Tibial artery (tissue), 4 donors: Measurements from ENCODE around the gene CNTRL.

ENCODE experiments used
- DNase-seq, 2 donors: peaks; one replicate each; pipeline ENCODE4 v3.0.0-alpha.2; 2019
- H3K27ac ChIP-seq, 2 donors: fragments of 200-600 bp; sonication (generic) in 1 of 2; 1 replicate in 1 of 2; 2 replicates in 1 of 2; pipeline ENCODE4 v1.5.1; 2018 to 2019; ENCODE audit warnings: mild to moderate bottlenecking in 1 of 2
- H3K27me3 ChIP-seq, 2 donors: fragments of 200-600 bp; sonication (generic) in 1 of 2; one replicate each; pipeline versions ENCODE4 v1.5.1 to v1.6.0; 2016 to 2019
- H3K36me3 ChIP-seq, 3 donors: fragments of 200-600 bp; sonication (generic) in 2 of 3; one replicate each; pipeline ENCODE4 v1.5.1; 2016 to 2019; ENCODE audit warnings: mild to moderate bottlenecking in 2 of 3
- H3K4me1 ChIP-seq, 4 donors: fragments of 200-600 bp; sonication (generic) in 2 of 4; 1 replicate in 3 of 4; 2 replicates in 1 of 4; pipeline ENCODE4 v1.5.1; 2016 to 2019
- H3K4me3 ChIP-seq, 2 donors: fragments of 200-600 bp; sonication (generic) in 1 of 2; 1 replicate in 1 of 2; 2 replicates in 1 of 2; pipeline ENCODE4 v1.5.1; 2018 to 2019; ENCODE audit warnings: mild to moderate bottlenecking in 2 of 2
- H3K9me3 ChIP-seq, 3 donors: fragments of 200-600 bp; sonication (generic) in 1 of 3; one replicate each; pipeline ENCODE4 v1.5.1; 2016 to 2019
- CTCF ChIP-seq, 2 experiments: fragments of 200-600 bp in 1 of 2; fragments of 450-650 bp in 1 of 2; IDR thresholded peaks; one replicate each; pipeline ENCODE4 v1.5.1; 2017 to 2019; ENCODE audit warnings: antibody characterized with exemption in 2 of 2, mild to moderate bottlenecking in 1 of 2, moderate library complexity in 1 of 2
- intact Hi-C: fragments of 100-400 bp; cut with DNase I; formaldehyde crosslinking; loops from one replicate; pipeline ENCODE4 v1.15.0; 2023; ENCODE audit warnings: low total_unique reads

CNTRL gene

GRCh38 chr9:121059998-121060636 lies 14.6 kb upstream of the CNTRL start:
- no peak for DNase-seq
- Histone ChIP-seq H3K4me3 (no peak overlapping the region), H3K27me3 (no peaks in the 10 kb centered on the region), H3K36me3 (peaks cover 8 to 20% (median 10%) of the 10 kb centered on the region in 3 donors), H3K4me1 (no peaks in the 10 kb centered on the region), H3K9me3 (no peaks in the 10 kb centered on the region), H3K27ac (no peak overlapping the region)
- peak; percentile 67 to 78 for TF ChIP-seq CTCF (IDR thresholded peaks at IDR 0.05)
- intact Hi-C loops: loop anchor here (5.0 to 10.0 kb wide), 2 partner anchors 75 to 303 kb away; no protein-coding TSS in a partner anchor

- no peak for DNase-seq
- Histone ChIP-seq H3K4me3 (no peak overlapping the region), H3K4me1 (peaks cover 0 to 7% (median 2%) of the 10 kb centered on the region in 4 donors), H3K9me3 (no peaks in the 10 kb centered on the region), H3K36me3 (peaks cover 0 to 17% (median 4%) of the 10 kb centered on the region in 3 donors), H3K27ac (no peak overlapping the region), H3K27me3 (no peaks in the 10 kb centered on the region)
- intact Hi-C loops: loop anchor here (10.0 kb wide), 1 partner anchor 82 kb away; no protein-coding TSS in a partner anchor
- TF ChIP-seq CTCF (IDR thresholded peaks at IDR 0.05): no peak
Measured at GRCh38 chr9:121066850-121067249, 7.9 kb upstream of the CNTRL start.

- Histone ChIP-seq H3K4me3 (no peak overlapping the region), H3K9me3 (no peaks in the 10 kb centered on the region), H3K4me1 (peaks cover 0 to 12% (median 2%) of the 10 kb centered on the region in 4 donors), H3K27ac (no peak overlapping the region), H3K36me3 (peaks cover 0 to 17% (median 4%) of the 10 kb centered on the region in 3 donors), H3K27me3 (no peaks in the 10 kb centered on the region)
- intact Hi-C loops: loop anchor here (10.0 kb wide), 1 partner anchor 83 kb away; no protein-coding TSS in a partner anchor
- TF ChIP-seq CTCF (IDR thresholded peaks at IDR 0.05): no peak
- DNase-seq: no peak
Measured at GRCh38 chr9:121067640-121068039, 7.1 kb upstream of the CNTRL start.

- intact Hi-C loops: loop anchor here (10.0 kb wide), 1 partner anchor 85 kb away; no protein-coding TSS in a partner anchor
- Histone ChIP-seq H3K4me3 (no peak overlapping the region), H3K9me3 (no peaks in the 10 kb centered on the region), H3K27me3 (no peaks in the 10 kb centered on the region), H3K27ac (no peak overlapping the region), H3K36me3 (peaks cover 0 to 17% (median 4%) of the 10 kb centered on the region in 3 donors), H3K4me1 (peaks cover 0 to 26% (median 17%) of the 10 kb centered on the region in 4 donors)
- TF ChIP-seq CTCF (IDR thresholded peaks at IDR 0.05): no peak
- DNase-seq: no peak
Measured at GRCh38 chr9:121069396-121069795, 5.4 kb upstream of the CNTRL start.

- Histone ChIP-seq H3K4me3 (peak overlapping the region; percentile 38 to 88), H3K4me1 (peaks cover 0 to 30% (median 21%) of the 10 kb centered on the region in 4 donors), H3K9me3 (no peaks in the 10 kb centered on the region), H3K27me3 (no peaks in the 10 kb centered on the region), H3K27ac (peak overlapping the region; percentile 91 to 95), H3K36me3 (peaks cover 0 to 7% (median 4%) of the 10 kb centered on the region in 3 donors)
- no peak for TF ChIP-seq CTCF (IDR thresholded peaks at IDR 0.05)
- intact Hi-C loops: loop anchor here (10.0 kb wide), 1 partner anchor 207 kb away; no protein-coding TSS in a partner anchor
- no peak for DNase-seq
Measured at GRCh38 chr9:121071370-121071755, 3.4 kb upstream of the CNTRL start.
